GM12865 (cell line): ENCODE data around the gene SCUBE3.

ENCODE experiments used
- DNase-seq: peaks from one replicate; pipeline ENCODE4 v3.0.0; 2010; ENCODE audit warnings: low read depth
- H3K4me3 ChIP-seq: 2 replicates; pipeline ENCODE4 v1.5.1; 2011; ENCODE audit warnings: mild to moderate bottlenecking, low read depth, low read length, control low read depth
- CTCF ChIP-seq: IDR thresholded peaks from 2 replicates; pipeline ENCODE4 v1.5.1; 2011; ENCODE audit warnings: low read length, control low read depth, low read depth, inconsistent platforms; ENCODE audit not compliant: insufficient read depth; ENCODE audit errors: missing control alignments

SCUBE3 gene

GRCh38 chr6:35248300-35248699, 34.5 kb downstream of the SCUBE3 start:
- no peak for TF ChIP-seq CTCF
- H3K4me3 ChIP-seq, result peak overlapping the region; percentile 26; the same call in 1 of the 2 replicates

GRCh38 chr6:35248965-35249364, 35.2 kb downstream of the SCUBE3 start:
- DNase-seq, result no peak
- TF ChIP-seq CTCF, result no peak
- H3K4me3 ChIP-seq, result no peak overlapping the region

More at GRCh38 chr6:35248300-35248699, 34.5 kb downstream of the SCUBE3 start:
- DNase-seq, result no peak

GRCh38 chr6:35251949-35252348, 38.2 kb downstream of the SCUBE3 start:
- no peak for DNase-seq
- no peak for TF ChIP-seq CTCF
- no peak overlapping the region for H3K4me3 ChIP-seq

GRCh38 chr6:35253249-35253648, 39.5 kb downstream of the SCUBE3 start:
- no peak for TF ChIP-seq CTCF
- H3K4me3 ChIP-seq, result no peak overlapping the region
- no peak for DNase-seq

- no peak for DNase-seq
- TF ChIP-seq CTCF, result no peak
- H3K4me3 ChIP-seq, result peak overlapping the region; percentile 79
Measured at GRCh38 chr6:35258336-35258735, 44.6 kb downstream of the SCUBE3 start.

- peak overlapping the region; percentile 79 for H3K4me3 ChIP-seq
- no peak for TF ChIP-seq CTCF
- no peak for DNase-seq
Measured at GRCh38 chr6:35258858-35259193, 45.1 kb downstream of the SCUBE3 start.

GRCh38 chr6:35259194-35259947, 45.6 kb downstream of the SCUBE3 start, which contains the start of gene ZNF76:
Gene ZNF76, plus strand, starts transcription at chr6:35259735. Its CDS starts 21,417 bp downstream, at chr6:35281152.
- peak; percentile 98 for DNase-seq
- TF ChIP-seq CTCF, result no peak
- H3K4me3 ChIP-seq, result peak within 1 kb of the TSS; percentile 79
